Caco-2 (cell line): ENCODE measurements around the gene TPR. TPM values are rescaled to one million over a fixed set of nuclear protein-coding genes. Genes with fewer than 3 reads are reported as not detected.

ENCODE experiments used
- BruUV-seq: library from RNA; stranded (reverse); fragments of 400-500 nt; replicated peaks from 2 replicates; lab custom pipeline; 2021; lab: Mats Ljungman, UMichigan
- CTCF ChIA-PET: fragments of 300-600 bp; sonication (Branson Sonifier 250); formaldehyde crosslinking; loops from one replicate; lab custom pipeline; 2022; ENCODE audit warnings: antibody characterized with exemption; lab: Charles Lee
- POLR2A ChIA-PET: fragments of 300-600 bp; sonication (Branson Sonifier 250); formaldehyde crosslinking; loops from one replicate; lab custom pipeline; 2022; ENCODE audit warnings: antibody characterized with exemption; lab: Charles Lee
- DNase-seq, 2 experiments: peaks; one replicate each; pipeline versions ENCODE4 v3.0.0 to v3.0.0-alpha.2; 2020 to 2022
- H3K27me3 ChIP-seq: replicated peaks from 2 replicates; pipeline ENCODE4 v1.6.0; 2011; ENCODE audit warnings: low read length; ENCODE audit not compliant: control insufficient read depth, insufficient read depth
- H3K36me3 ChIP-seq: 2 replicates; pipeline ENCODE4 v1.5.1; 2011; ENCODE audit warnings: low read length; ENCODE audit not compliant: control insufficient read depth, insufficient read depth
- H3K4me1 ChIP-seq: fragments of 250-450 bp; sonication (Bioruptor Pico); 2 replicates; pipeline ENCODE4 v1.5.1; 2020; ENCODE audit warnings: mild to moderate bottlenecking
- H3K4me3 ChIP-seq: 2 replicates; pipeline ENCODE4 v1.5.1; 2011; ENCODE audit warnings: low read depth, mild to moderate bottlenecking, control low read depth, low read length
- H3K9me3 ChIP-seq: fragments of 250-450 bp; sonication (Bioruptor Pico); 2 replicates; pipeline ENCODE4 v1.5.1; 2020; ENCODE audit warnings: mild to moderate bottlenecking, moderate library complexity
- H3K27ac Mint-ChIP-seq: one replicate; pipeline ENCODE4 v1.8.0; 2022; ENCODE audit warnings: mixed read lengths; ENCODE audit not compliant: unreplicated experiment
- H3K27me3 Mint-ChIP-seq: one replicate; pipeline ENCODE4 v1.8.0; 2022; ENCODE audit warnings: mixed read lengths; ENCODE audit not compliant: insufficient read depth, unreplicated experiment
- H3K36me3 Mint-ChIP-seq: one replicate; pipeline ENCODE4 v1.8.0; 2022; ENCODE audit warnings: mild to moderate bottlenecking, mixed read lengths; ENCODE audit not compliant: insufficient read depth, unreplicated experiment
- H3K4me1 Mint-ChIP-seq: one replicate; pipeline ENCODE4 v1.8.0; 2022; ENCODE audit warnings: low read depth, mixed read lengths; ENCODE audit not compliant: unreplicated experiment
- H3K4me3 Mint-ChIP-seq: one replicate; pipeline ENCODE4 v1.8.0; 2022; ENCODE audit warnings: mild to moderate bottlenecking, moderate library complexity, mixed read lengths; ENCODE audit not compliant: unreplicated experiment
- H3K9me3 Mint-ChIP-seq: one replicate; pipeline ENCODE4 v1.8.0; 2022; ENCODE audit warnings: mixed read lengths; ENCODE audit not compliant: unreplicated experiment
- intact Hi-C: fragments of 100-400 bp; cut with micrococcal nuclease; formaldehyde crosslinking; loops from one replicate; pipeline ENCODE4 v1.10.0; 2022; ENCODE audit not compliant: unreplicated experiment
- total RNA-seq: library from RNA; stranded (reverse); gene quantifications from 2 replicates; pipeline ENCODE4 v1.2.3, GENCODE V29; 2022
- TF ChIP-seq, protein P1 (sequence below), 2 experiments: fragments of 200-600 bp in 1 of 2; IDR thresholded peaks; 1 replicate in 1 of 2; 2 replicates in 1 of 2; pipeline versions ENCODE4 v1.5.1 to v1.8.0; 2011 to 2022; ENCODE audit warnings: antibody characterized with exemption in 1 of 2, control low read depth in 1 of 2, inconsistent platforms in 1 of 2, low read depth in 1 of 2, low read length in 1 of 2, mild to moderate bottlenecking in 1 of 2, moderate library complexity in 1 of 2; ENCODE audit not compliant: insufficient read depth in 1 of 2, severe bottlenecking in 1 of 2, unreplicated experiment in 1 of 2

The TPR gene
- total RNA-seq, 1 experiment from 2014 or later = 178 TPM

DNA sequence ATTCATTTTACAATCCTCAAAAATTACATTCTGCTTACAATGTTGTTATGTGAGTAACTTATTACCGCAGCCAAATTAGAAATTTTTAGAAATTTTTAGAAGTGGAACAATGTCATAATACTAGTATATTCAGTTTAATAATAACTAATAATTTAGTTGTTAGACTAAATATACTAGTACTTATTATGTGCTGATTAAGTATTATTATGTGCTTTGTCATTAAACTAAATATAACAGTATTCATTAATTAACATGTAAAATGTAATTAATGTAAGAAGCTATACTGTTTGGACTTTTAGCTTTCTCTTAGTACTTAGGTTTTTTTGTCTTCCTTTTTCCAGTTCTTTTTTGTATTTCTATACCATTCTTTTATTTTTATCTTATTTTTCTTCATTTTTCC is 15.9 kb upstream of the TPR start:
- Mint-ChIP-seq H3K4me1 (no peaks in the 10 kb centered on the region), H3K27ac (no peak overlapping the region), H3K27me3 (no peaks in the 10 kb centered on the region), H3K9me3 (no peaks in the 10 kb centered on the region), H3K4me3 (no peak overlapping the region), H3K36me3 (peaks cover 44% of the 10 kb centered on the region)
- DNase-seq = no peak
- TF ChIP-seq, protein P1, sequence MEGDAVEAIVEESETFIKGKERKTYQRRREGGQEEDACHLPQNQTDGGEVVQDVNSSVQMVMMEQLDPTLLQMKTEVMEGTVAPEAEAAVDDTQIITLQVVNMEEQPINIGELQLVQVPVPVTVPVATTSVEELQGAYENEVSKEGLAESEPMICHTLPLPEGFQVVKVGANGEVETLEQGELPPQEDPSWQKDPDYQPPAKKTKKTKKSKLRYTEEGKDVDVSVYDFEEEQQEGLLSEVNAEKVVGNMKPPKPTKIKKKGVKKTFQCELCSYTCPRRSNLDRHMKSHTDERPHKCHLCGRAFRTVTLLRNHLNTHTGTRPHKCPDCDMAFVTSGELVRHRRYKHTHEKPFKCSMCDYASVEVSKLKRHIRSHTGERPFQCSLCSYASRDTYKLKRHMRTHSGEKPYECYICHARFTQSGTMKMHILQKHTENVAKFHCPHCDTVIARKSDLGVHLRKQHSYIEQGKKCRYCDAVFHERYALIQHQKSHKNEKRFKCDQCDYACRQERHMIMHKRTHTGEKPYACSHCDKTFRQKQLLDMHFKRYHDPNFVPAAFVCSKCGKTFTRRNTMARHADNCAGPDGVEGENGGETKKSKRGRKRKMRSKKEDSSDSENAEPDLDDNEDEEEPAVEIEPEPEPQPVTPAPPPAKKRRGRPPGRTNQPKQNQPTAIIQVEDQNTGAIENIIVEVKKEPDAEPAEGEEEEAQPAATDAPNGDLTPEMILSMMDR (IDR thresholded peaks at IDR 0.05; ENCODE audit: insufficient read depth in 1 of 2, low read depth in 1 of 2, low read length in 1 of 2, severe bottlenecking in 1 of 2, unreplicated experiment in 1 of 2) = no peak
- intact Hi-C loops = no loop called here
- Histone ChIP-seq H3K36me3 (no peaks in the 10 kb centered on the region), H3K4me1 (no peaks in the 10 kb centered on the region), H3K4me3 (no peak overlapping the region), H3K27me3 (no peaks in the 10 kb centered on the region), H3K9me3 (no peaks in the 10 kb centered on the region)
- no TSS peak for BruUV-seq
- ChIA-PET CTCF (interaction anchor here (2.4 kb wide), 1 partner anchor 16 kb away, joined by 8 read pairs; the partner anchor contains the start of genes ODR4 and TPR), POLR2A (no interaction called here)

DNA sequence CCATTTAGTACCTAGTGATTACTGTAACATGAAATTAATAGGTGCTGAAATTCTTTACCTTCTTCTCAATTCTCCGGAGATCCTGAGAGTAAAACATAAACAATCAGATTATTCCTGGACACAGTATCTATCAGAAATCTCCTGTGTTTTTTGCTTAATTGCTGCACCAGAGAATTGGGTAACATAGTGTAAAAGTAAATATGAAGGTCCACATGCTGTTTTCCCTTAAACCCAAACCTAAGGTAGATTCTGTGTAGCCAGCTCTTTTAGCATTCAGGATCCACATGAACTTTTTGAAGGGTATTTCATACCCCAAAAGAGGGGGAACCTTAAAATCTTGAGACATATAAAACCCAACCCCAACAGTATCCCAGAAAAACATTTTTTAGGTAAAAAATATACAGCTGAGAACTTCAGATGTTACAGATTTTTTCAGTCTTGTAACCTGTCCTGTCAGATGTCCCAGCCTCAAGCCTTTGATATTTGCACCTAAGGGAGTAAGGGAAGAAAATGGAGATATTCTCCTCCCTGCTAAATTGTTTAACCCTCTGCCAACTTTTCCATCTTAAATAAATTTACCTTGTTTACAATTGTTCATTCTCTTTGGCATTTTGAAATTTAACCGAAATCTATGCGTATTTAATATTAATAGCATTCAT is 11.8 kb upstream of the TPR start:
- H3K27ac Mint-ChIP-seq = no peak overlapping the region
- ChIA-PET POLR2A (no interaction called here), CTCF (no interaction called here)
- Histone ChIP-seq H3K36me3 (no peaks in the 10 kb centered on the region), H3K27me3 (no peaks in the 10 kb centered on the region), H3K4me1 (no peaks in the 10 kb centered on the region), H3K4me3 (no peak overlapping the region), H3K9me3 (no peaks in the 10 kb centered on the region)
- H3K36me3 Mint-ChIP-seq = peaks cover 33% of the 10 kb centered on the region
- no peak overlapping the region for H3K4me3 Mint-ChIP-seq
- H3K9me3 Mint-ChIP-seq = no peaks in the 10 kb centered on the region
- intact Hi-C loops = no loop called here
- no TSS peak for BruUV-seq
- TF ChIP-seq, protein P1 (IDR thresholded peaks at IDR 0.05; ENCODE audit: insufficient read depth in 1 of 2, low read depth in 1 of 2, low read length in 1 of 2, severe bottlenecking in 1 of 2, unreplicated experiment in 1 of 2) = no peak
- H3K4me1 Mint-ChIP-seq = no peaks in the 10 kb centered on the region
- DNase-seq = no peak
- H3K27me3 Mint-ChIP-seq = no peaks in the 10 kb centered on the region

DNA sequence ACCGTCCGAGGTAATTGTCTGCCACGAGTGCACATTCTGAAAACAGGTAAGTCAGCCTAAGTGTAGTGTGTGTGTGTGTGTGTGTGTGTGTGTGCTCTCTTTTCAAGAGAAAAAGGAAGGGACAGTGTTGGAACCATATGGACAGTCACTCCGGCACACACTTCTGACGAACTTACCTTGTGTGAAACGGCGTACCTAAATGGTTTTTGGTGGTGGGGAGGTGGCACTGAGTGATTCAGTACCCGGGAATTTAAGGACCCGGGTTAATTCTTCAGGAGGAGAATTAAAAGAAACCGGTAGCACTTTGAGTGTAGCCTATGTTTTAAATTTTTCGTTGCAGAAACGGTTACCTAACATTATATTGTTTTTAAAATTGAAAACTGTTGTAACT is 871 bp upstream of the TPR start:
- no peaks in the 10 kb centered on the region for H3K27me3 ChIP-seq
- BruUV-seq = no TSS peak
- POLR2A ChIA-PET = interaction anchor here (1.1 kb wide), 1 partner anchor 11 kb away, joined by 9 read pairs; no protein-coding TSS in a partner anchor
- DNase-seq = no peak
- H3K9me3 Mint-ChIP-seq = no peaks in the 10 kb centered on the region
- no peaks in the 10 kb centered on the region for H3K27me3 Mint-ChIP-seq
- H3K9me3 ChIP-seq = no peaks in the 10 kb centered on the region
- H3K36me3 Mint-ChIP-seq = peaks cover 66% of the 10 kb centered on the region
- intact Hi-C loops = loop anchor here (1.0 kb wide), 4 partner anchors 28 to 610 kb away; partner anchors contain the start of gene PTGS2
- no peaks in the 10 kb centered on the region for H3K4me1 Mint-ChIP-seq
- peak overlapping the region; percentile 98 for H3K4me3 Mint-ChIP-seq
- CTCF ChIA-PET = interaction anchor here (1.1 to 1.3 kb wide), 17 partner anchors 9 to 611 kb away, joined by 3 to 12 read pairs (median 6); partner anchors contain the start of gene PTGS2
- no peaks in the 10 kb centered on the region for H3K4me1 ChIP-seq
- peak overlapping the region; percentile 100 for H3K27ac Mint-ChIP-seq
- TF ChIP-seq, protein P1 (IDR thresholded peaks at IDR 0.05; ENCODE audit: insufficient read depth in 1 of 2, low read depth in 1 of 2, low read length in 1 of 2, severe bottlenecking in 1 of 2, unreplicated experiment in 1 of 2) = no peak
- H3K4me3 ChIP-seq = peak overlapping the region; percentile 78
- no peaks in the 10 kb centered on the region; the same call in 1 of the 2 replicates for H3K36me3 ChIP-seq
